K562 (cell line): ENCODE data around the gene GMEB2. TPM values are rescaled to one million over a fixed set of nuclear protein-coding genes. Genes with fewer than 3 reads are reported as not detected.

ENCODE experiments used
- E2F8 ChIP-seq: fragments of 450-650 bp; IDR thresholded peaks from 2 replicates; pipeline ENCODE4 v1.7.1; 2018; ENCODE audit warnings: mild to moderate bottlenecking, low read depth; ENCODE audit not compliant: partially characterized antibody
- FOXP1 ChIP-seq: sonication (generic); formaldehyde crosslinking; IDR thresholded peaks from 2 replicates; pipeline ENCODE4 v1.8.0; 2022; ENCODE audit warnings: mild to moderate bottlenecking, missing genetic modification reagents
- FOXP4 ChIP-seq: sonication (generic); formaldehyde crosslinking; IDR thresholded peaks from 2 replicates; pipeline ENCODE4 v1.8.0; 2022; ENCODE audit warnings: mild to moderate bottlenecking, missing genetic modification reagents, borderline replicate concordance
- HOXB6 ChIP-seq: fragments of 250-450 bp; sonication (Bioruptor Pico); IDR thresholded peaks from 2 replicates; pipeline ENCODE4 v1.5.1; 2022; ENCODE audit warnings: mild to moderate bottlenecking, borderline replicate concordance
- PATZ1 ChIP-seq: fragments of 250-450 bp; sonication (Bioruptor Pico); IDR thresholded peaks from 2 replicates; pipeline ENCODE4 v1.5.0; 2020; ENCODE audit warnings: mild to moderate bottlenecking, borderline replicate concordance
- REST ChIP-seq, 2 experiments: fragments of 450-650 bp; formaldehyde crosslinking in 1 of 2; IDR thresholded peaks; 2 replicates each; pipeline versions ENCODE4 v1.4.0 to v1.6.1; 2014 to 2020; ENCODE audit warnings: mild to moderate bottlenecking in 2 of 2, borderline replicate concordance in 1 of 2, low read depth in 1 of 2
- U2AF2 ChIP-seq: fragments of 200-400 bp; formaldehyde crosslinking; optimal IDR thresholded peaks from 2 replicates; pipeline ENCODE3; 2017; ENCODE audit warnings: low read depth, mild to moderate bottlenecking, low read length
- ZNF263 ChIP-seq: sonication (generic); formaldehyde crosslinking; IDR thresholded peaks from 2 replicates; pipeline ENCODE4 v1.8.0; 2022; ENCODE audit warnings: mild to moderate bottlenecking, missing genetic modification reagents, borderline replicate concordance
- ZNF583 ChIP-seq: fragments of 250-450 bp; sonication (Bioruptor Pico); IDR thresholded peaks from 2 replicates; pipeline ENCODE4 v1.4.0; 2020
- polyA plus RNA-seq, 8 experiments: library from polyadenylated mRNA; depleted of rRNA in 4 of 8; stranded (reverse) in 5 of 8; unstranded in 3 of 8; fragments of >200 nt; fragmentation: Nextera tagmentation in 2 of 8; fragmentation: Illumina TruSeq in 1 of 8; extraction: Ambion mirVana in 2 of 8; extraction: Trizol in 1 of 8; gene quantifications; 2 replicates each; pipeline versions ENCODE4 v1.2.1 to v1.2.3, GENCODE V29; 2011 to 2014; ENCODE audit warnings: inconsistent platforms in 1 of 8, missing spikeins in 1 of 8
- total RNA-seq, 7 experiments: library from RNA; depleted of rRNA in 6 of 7; stranded (reverse); fragments of >200 nt in 6 of 7; fragmentation: Illumina TruSeq in 2 of 7; extraction: Trizol in 2 of 7; gene quantifications; 2 replicates each; pipeline versions ENCODE4 v1.2.1 to v1.2.3, GENCODE V29; 2011 to 2021; ENCODE audit warnings: low replicate concordance in 1 of 7

GMEB2 gene
- total and polyA plus RNA-seq, 9 of the 15 experiments (the other 6 are each of a cell fraction or from before 2014, with no cell fraction given): 0.03 to 13.9 (median 6.3) TPM

- peak; percentile 15; the same call in 1 of the 2 replicates for TF ChIP-seq FOXP4 (CRISPR knock-in tag)
- TF ChIP-seq REST (IDR thresholded peaks at IDR 0.05; ENCODE audit: borderline replicate concordance): peak; percentile 100
- peak; percentile 99 for TF ChIP-seq REST (CRISPR knock-in tag; IDR thresholded peaks at IDR 0.05; ENCODE audit: low read depth)
- no peak for TF ChIP-seq PATZ1
- TF ChIP-seq FOXP1 (CRISPR knock-in tag): peak; percentile 91; the same call in 1 of the 2 replicates
- TF ChIP-seq ZNF583 (CRISPR knock-in tag): peak; percentile 17; the same call in 1 of the 2 replicates
- no peak for TF ChIP-seq E2F8
- peak; percentile 96 for TF ChIP-seq ZNF263 (CRISPR knock-in tag)
- TF ChIP-seq HOXB6: no peak
- TF ChIP-seq U2AF2: no peak
Observed at GRCh38 chr20:63653041-63653973, 26.4 kb upstream of the GMEB2 start, which contains the start of gene STMN3 (continued).
